Rectal smooth muscle tissue (tissue), 1 donor: ENCODE results near the gene PTK7.

Experiments used
- H3K27ac ChIP-seq: one replicate; pipeline ENCODE4 v1.7.0; 2013; ENCODE audit warnings: low read depth, low read length, inconsistent platforms
- H3K27me3 ChIP-seq: one replicate; pipeline ENCODE4 v1.7.0; 2013; ENCODE audit warnings: low read length; ENCODE audit not compliant: control insufficient read depth, insufficient read depth
- H3K36me3 ChIP-seq: one replicate; pipeline ENCODE4 v1.7.0; 2013; ENCODE audit warnings: low read length; ENCODE audit not compliant: control insufficient read depth, insufficient read depth
- H3K4me1 ChIP-seq: one replicate; pipeline ENCODE4 v1.7.0; 2013; ENCODE audit warnings: low read length; ENCODE audit not compliant: control insufficient read depth, insufficient read depth
- H3K4me3 ChIP-seq: one replicate; pipeline ENCODE4 v1.7.0; 2013; ENCODE audit warnings: low read length
- H3K9ac ChIP-seq: one replicate; pipeline ENCODE4 v1.7.0; 2013; ENCODE audit warnings: low read length

The PTK7 gene

DNA sequence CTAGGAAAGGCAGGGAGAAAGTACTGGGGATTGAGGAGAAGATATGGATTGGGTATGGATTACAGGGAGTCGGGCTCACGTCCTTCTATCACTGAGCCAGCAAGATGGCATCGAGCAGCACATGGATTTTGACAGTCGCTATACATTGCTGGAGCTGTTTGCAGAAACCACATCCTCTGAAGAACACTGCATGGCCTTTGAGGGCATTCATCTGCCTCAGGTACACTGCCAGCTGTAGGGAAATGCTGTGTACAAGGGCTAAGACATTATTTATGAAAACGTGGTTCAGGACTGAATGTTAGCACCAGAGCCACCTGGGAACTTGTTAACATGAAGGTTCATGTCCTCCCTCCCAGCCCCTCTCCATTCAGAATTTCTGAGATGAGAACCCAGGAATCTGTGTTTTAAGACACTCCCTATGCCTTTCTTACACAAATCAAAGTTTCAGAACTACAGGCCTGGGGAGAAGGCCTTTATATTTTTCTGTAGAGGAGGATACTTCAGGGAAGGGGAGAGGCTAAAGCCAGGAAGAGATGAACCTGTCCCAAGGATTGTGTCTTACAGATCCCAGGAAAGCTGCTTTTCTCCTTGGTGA lies 109.4 kb downstream of the PTK7 start:
- Histone ChIP-seq H3K36me3 (peaks cover 22% of the 10 kb centered on the region), H3K4me3 (no peak overlapping the region), H3K27me3 (no peaks in the 10 kb centered on the region), H3K9ac (no peak overlapping the region), H3K4me1 (peaks cover 13% of the 10 kb centered on the region), H3K27ac (no peak overlapping the region)

DNA sequence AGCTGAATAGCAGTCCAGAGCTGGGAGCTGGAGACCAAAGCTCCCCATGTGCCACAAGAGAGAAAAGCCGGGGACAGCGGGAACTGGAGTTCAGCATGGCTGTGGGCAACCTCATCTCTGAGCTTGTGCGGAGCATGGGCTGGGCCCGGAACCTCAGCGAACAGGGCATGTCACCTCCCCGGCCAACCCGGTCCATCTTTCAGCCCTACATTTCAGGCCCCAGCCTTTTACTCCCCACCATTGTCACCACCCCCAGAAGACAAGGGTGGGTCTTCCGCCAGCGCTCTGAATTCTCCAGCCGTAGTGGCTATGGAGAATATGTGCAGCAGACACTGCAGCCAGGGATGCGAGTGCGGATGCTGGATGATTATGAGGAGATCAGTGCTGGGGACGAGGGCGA lies 109.9 kb downstream of the PTK7 start:
- peaks cover 13% of the 10 kb centered on the region for H3K4me1 ChIP-seq
- H3K4me3 ChIP-seq = no peak overlapping the region
- no peaks in the 10 kb centered on the region for H3K27me3 ChIP-seq
- peaks cover 22% of the 10 kb centered on the region for H3K36me3 ChIP-seq
- no peak overlapping the region for H3K27ac ChIP-seq
- no peak overlapping the region for H3K9ac ChIP-seq

DNA sequence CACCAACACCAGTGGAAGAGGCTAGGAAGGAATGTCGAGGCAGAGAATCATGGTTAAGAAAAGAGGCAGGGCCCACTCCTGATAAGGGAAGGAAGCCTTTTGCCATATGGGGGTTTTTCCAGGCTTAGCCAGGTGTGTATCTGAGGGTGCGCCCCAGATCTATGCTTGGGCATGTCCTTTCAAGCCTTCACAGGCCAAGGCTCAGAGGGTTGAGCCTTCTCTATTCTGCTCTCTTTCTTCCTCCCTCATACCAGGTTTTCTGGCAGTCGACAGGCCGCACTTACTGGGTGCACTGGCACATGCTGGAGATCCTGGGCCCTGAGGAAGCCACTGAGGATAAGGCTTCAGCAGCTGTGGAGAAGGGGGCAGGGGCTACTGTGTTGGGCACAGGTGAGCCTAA lies 110.6 kb downstream of the PTK7 start:
- Histone ChIP-seq H3K9ac (no peak overlapping the region), H3K27me3 (no peaks in the 10 kb centered on the region), H3K36me3 (peaks cover 22% of the 10 kb centered on the region), H3K4me3 (no peak overlapping the region), H3K4me1 (peaks cover 11% of the 10 kb centered on the region), H3K27ac (no peak overlapping the region)

DNA sequence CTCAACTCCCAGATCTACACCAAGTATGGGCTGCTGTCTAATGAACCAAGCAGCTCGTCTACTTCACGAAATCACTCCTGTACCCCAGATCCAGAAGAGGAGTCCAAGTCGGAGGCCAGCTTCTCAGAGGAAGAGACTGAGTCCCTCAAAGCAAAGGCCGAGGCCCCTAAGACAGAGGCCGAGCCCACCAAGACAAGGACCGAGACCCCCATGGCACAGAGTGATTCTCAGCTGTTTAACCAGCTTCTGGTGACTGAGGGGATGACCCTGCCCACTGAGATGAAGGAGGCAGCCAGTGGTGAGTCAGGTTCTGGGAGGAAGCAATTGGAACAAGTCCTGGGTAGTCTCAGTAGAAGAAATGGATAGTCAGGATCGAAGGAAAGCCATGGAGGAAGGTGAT lies 111.7 kb downstream of the PTK7 start:
- H3K4me1 ChIP-seq = peaks cover 5% of the 10 kb centered on the region
- H3K4me3 ChIP-seq = no peak overlapping the region
- H3K36me3 ChIP-seq = peaks cover 24% of the 10 kb centered on the region
- no peak overlapping the region for H3K9ac ChIP-seq
- no peaks in the 10 kb centered on the region for H3K27me3 ChIP-seq
- no peak overlapping the region for H3K27ac ChIP-seq

DNA sequence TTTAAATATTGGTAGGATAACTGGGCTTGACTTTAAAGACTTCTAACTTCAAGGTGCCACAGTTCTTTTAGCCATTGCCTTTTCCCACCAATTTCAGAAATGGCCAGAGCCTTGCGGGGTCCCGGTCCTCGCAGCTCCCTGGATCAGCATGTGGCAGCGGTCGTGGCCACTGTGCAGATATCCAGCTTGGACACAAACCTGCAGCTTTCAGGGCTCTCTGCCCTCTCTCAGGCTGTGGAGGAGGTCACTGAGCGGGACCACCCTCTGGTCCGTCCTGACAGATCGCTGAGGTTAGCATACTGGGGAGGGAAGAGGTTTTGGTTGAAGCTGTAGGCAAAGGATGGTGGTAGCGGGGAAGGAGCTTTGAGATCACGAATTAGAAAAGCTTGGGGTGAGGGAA lies 112.3 kb downstream of the PTK7 start:
- Histone ChIP-seq H3K4me1 (peaks cover under 1% of the 10 kb centered on the region), H3K4me3 (no peak overlapping the region), H3K27me3 (no peaks in the 10 kb centered on the region), H3K27ac (no peak overlapping the region), H3K36me3 (peaks cover 27% of the 10 kb centered on the region), H3K9ac (no peak overlapping the region)

DNA sequence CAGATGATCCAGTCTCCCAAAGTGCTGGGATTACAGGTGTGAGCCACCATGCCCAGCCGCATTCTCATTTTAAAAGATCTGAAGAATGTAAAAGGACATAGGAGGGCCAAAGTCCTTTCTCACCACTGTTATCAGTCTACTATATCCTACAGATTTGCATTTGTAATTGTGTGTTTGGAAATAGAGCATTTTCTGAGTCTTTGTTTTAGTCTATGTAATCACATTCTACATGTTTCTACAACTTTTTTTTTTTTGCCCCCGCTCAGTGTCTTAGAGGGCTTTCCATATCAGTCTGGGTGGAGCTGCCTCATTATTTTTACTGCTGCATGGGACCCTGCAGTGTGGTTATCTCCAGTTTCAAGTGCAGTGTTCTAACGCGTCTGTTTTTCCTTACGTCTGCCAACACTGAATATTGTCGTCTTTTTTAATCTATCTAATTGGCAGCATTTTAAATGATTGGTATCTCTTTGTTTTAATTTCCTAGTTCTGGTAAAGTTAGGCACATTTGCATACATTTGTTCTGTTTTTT lies 113.7 kb downstream of the PTK7 start:
- H3K36me3 ChIP-seq = peaks cover 21% of the 10 kb centered on the region
- H3K4me3 ChIP-seq = no peak overlapping the region
- no peaks in the 10 kb centered on the region for H3K27me3 ChIP-seq
- H3K4me1 ChIP-seq = no peaks in the 10 kb centered on the region
- H3K9ac ChIP-seq = no peak overlapping the region
- no peak overlapping the region for H3K27ac ChIP-seq

DNA sequence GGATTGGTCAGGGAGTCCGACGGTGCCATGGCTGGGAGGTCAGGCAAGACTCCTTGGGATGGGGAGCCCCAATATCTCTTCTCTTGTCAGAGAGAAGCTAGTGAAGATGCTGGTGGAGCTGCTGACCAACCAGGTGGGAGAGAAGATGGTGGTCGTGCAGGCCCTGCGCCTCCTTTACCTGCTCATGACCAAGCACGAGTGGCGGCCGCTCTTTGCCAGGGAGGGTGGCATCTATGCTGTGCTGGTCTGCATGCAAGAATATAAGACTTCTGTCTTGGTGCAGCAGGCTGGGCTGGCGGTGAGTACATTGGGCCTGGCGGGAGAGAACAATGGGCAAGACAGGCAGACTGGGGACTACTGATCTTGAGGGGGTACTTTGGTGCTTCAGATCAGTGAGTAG lies 116.8 kb downstream of the PTK7 start:
- Histone ChIP-seq H3K36me3 (peaks cover 26% of the 10 kb centered on the region), H3K4me3 (no peak overlapping the region), H3K9ac (no peak overlapping the region), H3K27ac (no peak overlapping the region), H3K27me3 (no peaks in the 10 kb centered on the region), H3K4me1 (no peaks in the 10 kb centered on the region)

DNA sequence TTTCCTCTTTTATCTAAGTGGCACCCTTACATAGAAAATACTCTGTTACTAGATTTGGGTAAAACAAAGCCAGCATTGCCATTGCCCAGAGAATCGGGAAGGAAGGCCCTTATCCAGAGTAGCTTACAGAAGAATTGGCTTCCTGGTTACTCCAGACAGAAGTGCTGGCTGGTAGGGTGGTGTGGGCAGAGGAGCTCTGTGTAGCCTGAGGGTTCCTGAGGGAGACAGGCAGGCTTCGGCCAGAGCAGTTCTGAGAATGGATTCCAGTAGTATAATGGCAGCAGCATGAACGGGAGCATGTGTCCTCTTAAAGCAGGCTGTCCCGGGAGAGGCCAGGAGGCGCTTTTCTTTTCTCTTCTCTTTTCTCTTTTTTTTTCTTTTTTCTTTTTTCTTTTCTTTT lies 117.8 kb downstream of the PTK7 start:
- Histone ChIP-seq H3K4me3 (no peak overlapping the region), H3K9ac (no peak overlapping the region), H3K27me3 (no peaks in the 10 kb centered on the region), H3K4me1 (no peaks in the 10 kb centered on the region), H3K36me3 (peaks cover 22% of the 10 kb centered on the region), H3K27ac (no peak overlapping the region)

DNA sequence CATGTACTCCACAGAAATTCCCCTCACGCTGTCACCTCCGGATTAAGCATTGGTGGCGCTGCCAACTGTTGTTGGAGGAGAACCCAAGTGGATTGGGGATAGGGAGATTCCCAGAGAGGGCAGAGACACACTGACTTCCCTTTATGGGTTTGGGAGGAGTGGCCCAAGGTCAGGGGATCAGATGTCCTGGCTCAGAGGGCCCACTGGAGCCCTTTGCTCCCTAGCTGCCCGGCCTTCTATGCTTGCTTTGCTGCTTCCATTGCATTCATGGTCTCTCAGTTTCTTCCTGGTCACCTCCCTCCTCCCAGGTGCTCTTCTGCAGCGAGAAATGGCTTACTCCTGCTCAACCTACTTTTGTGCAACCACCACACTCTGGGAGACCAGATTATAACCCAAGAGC lies 120.2 kb downstream of the PTK7 start:
- no peak overlapping the region for H3K27ac ChIP-seq
- no peak overlapping the region for H3K4me3 ChIP-seq
- H3K4me1 ChIP-seq = no peaks in the 10 kb centered on the region
- H3K36me3 ChIP-seq = peaks cover 32% of the 10 kb centered on the region
- H3K9ac ChIP-seq = no peak overlapping the region
- no peaks in the 10 kb centered on the region for H3K27me3 ChIP-seq

DNA sequence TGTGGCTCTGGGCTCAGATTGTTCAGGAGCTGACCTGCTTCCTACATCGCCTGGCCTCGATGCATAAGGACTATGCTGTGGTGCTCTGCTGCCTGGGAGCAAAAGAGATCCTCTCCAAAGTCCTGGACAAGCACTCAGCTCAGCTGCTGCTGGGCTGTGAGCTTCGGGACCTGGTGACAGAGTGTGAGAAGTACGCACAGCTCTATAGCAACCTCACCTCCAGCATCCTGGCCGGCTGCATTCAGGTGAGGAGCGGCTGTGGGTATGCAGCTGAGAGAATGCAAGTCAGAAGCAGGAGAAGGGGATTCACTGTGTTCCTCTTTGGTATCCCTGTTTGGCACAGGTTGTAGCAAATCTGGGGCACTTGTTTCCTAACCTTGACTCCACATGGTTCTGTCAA lies 123.8 kb downstream of the PTK7 start:
- H3K4me1 ChIP-seq = no peaks in the 10 kb centered on the region
- H3K27ac ChIP-seq = no peak overlapping the region
- no peak overlapping the region for H3K9ac ChIP-seq
- no peaks in the 10 kb centered on the region for H3K27me3 ChIP-seq
- H3K4me3 ChIP-seq = no peak overlapping the region
- H3K36me3 ChIP-seq = peaks cover 31% of the 10 kb centered on the region

DNA sequence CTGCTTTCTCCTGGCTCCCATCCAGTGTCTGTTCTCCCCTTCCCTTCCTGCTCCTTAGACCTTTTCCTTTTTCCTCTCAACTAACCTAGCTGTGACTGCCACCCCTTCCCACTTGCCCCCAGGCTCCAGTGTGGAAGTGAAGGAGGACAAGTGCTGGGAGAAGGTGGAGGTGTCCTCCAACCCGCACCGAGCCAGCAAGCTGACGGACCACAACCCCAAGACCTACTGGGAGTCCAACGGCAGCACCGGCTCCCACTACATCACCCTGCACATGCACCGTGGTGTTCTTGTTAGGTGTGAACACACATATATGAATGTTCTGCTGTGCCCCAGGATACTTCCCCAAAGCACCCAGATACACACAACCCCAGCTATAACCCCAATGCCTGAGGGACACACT lies 124.4 kb downstream of the PTK7 start:
- H3K36me3 ChIP-seq = peaks cover 26% of the 10 kb centered on the region
- H3K9ac ChIP-seq = no peak overlapping the region
- H3K4me1 ChIP-seq = no peaks in the 10 kb centered on the region
- no peak overlapping the region for H3K27ac ChIP-seq
- H3K4me3 ChIP-seq = no peak overlapping the region
- H3K27me3 ChIP-seq = no peaks in the 10 kb centered on the region

DNA sequence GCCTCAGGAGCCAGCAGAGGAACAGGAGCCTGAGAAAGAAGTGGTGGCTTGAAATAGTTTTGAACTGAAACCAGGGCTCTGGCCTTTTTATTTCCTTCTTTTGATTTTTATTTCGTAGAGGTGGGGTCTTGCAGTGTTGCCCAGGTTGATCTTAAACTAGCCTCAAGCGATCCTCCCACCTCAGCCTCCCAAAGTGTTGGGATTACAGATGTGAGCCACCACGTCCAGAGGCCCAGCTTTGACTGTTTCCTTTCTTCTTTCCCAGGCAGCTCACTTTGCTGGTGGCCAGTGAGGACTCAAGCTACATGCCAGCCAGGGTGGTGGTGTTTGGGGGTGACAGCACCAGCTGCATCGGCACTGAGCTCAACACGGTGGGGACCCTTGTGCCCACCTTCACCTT lies 126.3 kb downstream of the PTK7 start:
- Histone ChIP-seq H3K9ac (no peak overlapping the region), H3K27ac (no peak overlapping the region), H3K27me3 (no peaks in the 10 kb centered on the region), H3K4me1 (no peaks in the 10 kb centered on the region), H3K36me3 (peaks cover 19% of the 10 kb centered on the region), H3K4me3 (no peak overlapping the region)

DNA sequence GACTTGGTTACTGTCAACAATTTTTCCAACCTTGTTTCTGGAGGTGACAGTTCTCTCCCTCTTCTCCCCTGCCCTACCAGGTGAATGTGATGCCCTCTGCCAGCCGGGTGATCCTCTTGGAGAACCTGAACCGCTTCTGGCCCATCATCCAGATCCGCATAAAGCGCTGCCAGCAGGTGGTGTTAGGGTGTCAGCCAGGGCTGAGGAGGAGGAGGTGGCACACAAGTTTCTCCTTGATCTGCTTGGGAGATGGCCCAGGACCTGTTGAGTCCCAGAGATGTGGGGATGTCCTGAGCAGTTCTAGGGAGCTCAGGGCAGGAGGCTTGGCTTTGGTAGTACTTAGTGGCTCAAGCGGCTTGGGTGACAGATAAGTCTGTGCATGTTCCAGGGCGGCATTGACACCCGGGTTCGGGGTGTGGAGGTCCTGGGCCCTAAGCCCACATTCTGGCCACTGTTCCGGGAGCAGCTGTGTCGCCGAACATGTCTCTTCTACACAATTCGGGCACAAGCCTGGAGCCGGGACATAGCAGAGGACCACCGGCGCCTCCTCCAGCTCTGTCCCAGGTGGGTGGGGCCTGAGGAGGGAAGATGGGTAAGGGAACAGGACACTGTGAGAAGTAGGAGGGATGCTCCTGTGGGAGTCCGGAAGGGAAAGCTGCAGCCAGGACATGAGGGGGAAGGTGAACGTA lies 127.1 kb downstream of the PTK7 start:
- H3K4me3 ChIP-seq = no peak overlapping the region

More for the DNA sequence above, 127.1 kb downstream of the PTK7 start:
- Histone ChIP-seq H3K27ac (no peak overlapping the region), H3K36me3 (peaks cover 19% of the 10 kb centered on the region), H3K4me1 (no peaks in the 10 kb centered on the region), H3K27me3 (no peaks in the 10 kb centered on the region), H3K9ac (no peak overlapping the region)
